ENCODE measurements around the gene CLASP2.

DNA sequence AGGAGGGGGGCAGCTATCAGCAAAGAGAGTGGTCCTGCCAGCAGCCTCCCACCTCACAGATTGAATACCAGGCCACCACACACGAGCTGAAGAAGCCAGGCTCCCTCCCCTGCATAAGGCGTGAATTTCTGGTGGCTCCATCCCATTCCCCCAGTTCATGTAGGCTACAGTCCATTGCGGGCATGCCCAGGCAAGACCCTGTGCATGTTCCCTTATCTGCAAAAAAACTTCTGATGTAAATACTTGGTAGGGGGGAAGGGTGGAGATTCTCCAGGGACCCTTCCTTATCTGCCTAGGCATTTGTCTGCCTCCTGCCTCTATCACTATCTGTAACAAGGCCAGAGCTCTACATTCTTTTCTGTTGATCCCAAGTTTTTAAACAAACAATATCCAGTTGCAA lies 250.3 kb downstream of the CLASP2 start:
- TF ChIP-seq, protein P1, sequence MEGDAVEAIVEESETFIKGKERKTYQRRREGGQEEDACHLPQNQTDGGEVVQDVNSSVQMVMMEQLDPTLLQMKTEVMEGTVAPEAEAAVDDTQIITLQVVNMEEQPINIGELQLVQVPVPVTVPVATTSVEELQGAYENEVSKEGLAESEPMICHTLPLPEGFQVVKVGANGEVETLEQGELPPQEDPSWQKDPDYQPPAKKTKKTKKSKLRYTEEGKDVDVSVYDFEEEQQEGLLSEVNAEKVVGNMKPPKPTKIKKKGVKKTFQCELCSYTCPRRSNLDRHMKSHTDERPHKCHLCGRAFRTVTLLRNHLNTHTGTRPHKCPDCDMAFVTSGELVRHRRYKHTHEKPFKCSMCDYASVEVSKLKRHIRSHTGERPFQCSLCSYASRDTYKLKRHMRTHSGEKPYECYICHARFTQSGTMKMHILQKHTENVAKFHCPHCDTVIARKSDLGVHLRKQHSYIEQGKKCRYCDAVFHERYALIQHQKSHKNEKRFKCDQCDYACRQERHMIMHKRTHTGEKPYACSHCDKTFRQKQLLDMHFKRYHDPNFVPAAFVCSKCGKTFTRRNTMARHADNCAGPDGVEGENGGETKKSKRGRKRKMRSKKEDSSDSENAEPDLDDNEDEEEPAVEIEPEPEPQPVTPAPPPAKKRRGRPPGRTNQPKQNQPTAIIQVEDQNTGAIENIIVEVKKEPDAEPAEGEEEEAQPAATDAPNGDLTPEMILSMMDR (conservative IDR thresholded peaks at IDR 0.05; ENCODE audit: low read length) = no peak
- TF ChIP-seq EZH2phosphoT487 (IDR thresholded peaks at IDR 0.05; ENCODE audit: borderline replicate concordance) = no peak

All from Loucy (cell line).